Left lung (tissue), 10 donors: ENCODE measurements around the gene NUDT14. TPM values are rescaled to one million over a fixed set of nuclear protein-coding genes. Genes with fewer than 3 reads are reported as not detected.

Source experiments
- ATAC-seq: fragments of 200-7000 bp; cut with Tn5 transposase; one replicate; pipeline ENCODE4 v1.9.1; 2020; ENCODE audit warnings: moderate library complexity
- DNase-seq, 4 donors: peaks; one replicate each; pipeline ENCODE4 v3.0.0-alpha.2; 2013 to 2020
- H3K27ac ChIP-seq, 2 donors: fragments of 200-600 bp; sonication (generic) in 1 of 2; one replicate each; pipeline versions ENCODE4 v1.5.0 to v1.8.0; 2020 to 2021
- H3K27me3 ChIP-seq, 2 donors: fragments of 200-600 bp; sonication (generic) in 1 of 2; one replicate each; pipeline versions ENCODE4 v1.5.0 to v1.8.0; 2020 to 2021
- H3K36me3 ChIP-seq, 2 donors: fragments of 200-600 bp; sonication (generic) in 1 of 2; one replicate each; pipeline versions ENCODE4 v1.5.0 to v1.8.0; 2020 to 2021
- H3K4me1 ChIP-seq, 2 donors: fragments of 200-600 bp; one replicate each; pipeline ENCODE4 v1.8.0; 2021
- H3K4me3 ChIP-seq, 2 donors: fragments of 200-600 bp; sonication (generic) in 1 of 2; one replicate each; pipeline versions ENCODE4 v1.5.0 to v1.8.0; 2020 to 2021; ENCODE audit warnings: mild to moderate bottlenecking in 1 of 2
- H3K9me3 ChIP-seq, 2 donors: fragments of 200-600 bp; sonication (generic) in 1 of 2; one replicate each; pipeline versions ENCODE4 v1.5.0 to v1.8.0; 2020 to 2021
- intact Hi-C, 2 donors: fragments of 100-400 bp; cut with DNase I; formaldehyde crosslinking; loops; one replicate each; pipeline versions ENCODE4 v1.11.2 to v1.14.2; 2022
- polyA plus RNA-seq, 6 donors: library from polyadenylated mRNA; unstranded; fragments of 120-200 nt; gene quantifications; one replicate each; pipeline ENCODE4 v1.2.1, GENCODE V29; 2013; ENCODE audit not compliant: insufficient read length in 6 of 6
- total RNA-seq, 2 donors: library from RNA; stranded (reverse); fragmentation: NEBNext Ultra II Directional; extraction: Animal tissue kit (Norgen Biotek cat#: 25700); gene quantifications; one replicate each; pipeline ENCODE4 v1.2.1, GENCODE V29; 2021
- TF ChIP-seq, protein P1 (sequence below), 2 donors: fragments of 200-600 bp; sonication (generic) in 1 of 2; IDR thresholded peaks; one replicate each; pipeline versions ENCODE4 v1.5.0 to v1.8.0; 2021; ENCODE audit warnings: antibody characterized with exemption in 2 of 2
- donor health status: DM: no; HTN: yes; CAD: no.
- donor health status: DM: no; HTN: no; CAD: no.

NUDT14 gene
- total and polyA plus RNA-seq, 8 donors, result 22.4 to 77.5 (median 34.7) TPM

GRCh38 chr14:105149146-105149781 lies 31.8 kb downstream of the NUDT14 start:
- no peaks in the 10 kb centered on the region for H3K4me1 ChIP-seq
- no peak overlapping the region for H3K27ac ChIP-seq
- no peak overlapping the region for H3K4me3 ChIP-seq
- TF ChIP-seq, protein P1, sequence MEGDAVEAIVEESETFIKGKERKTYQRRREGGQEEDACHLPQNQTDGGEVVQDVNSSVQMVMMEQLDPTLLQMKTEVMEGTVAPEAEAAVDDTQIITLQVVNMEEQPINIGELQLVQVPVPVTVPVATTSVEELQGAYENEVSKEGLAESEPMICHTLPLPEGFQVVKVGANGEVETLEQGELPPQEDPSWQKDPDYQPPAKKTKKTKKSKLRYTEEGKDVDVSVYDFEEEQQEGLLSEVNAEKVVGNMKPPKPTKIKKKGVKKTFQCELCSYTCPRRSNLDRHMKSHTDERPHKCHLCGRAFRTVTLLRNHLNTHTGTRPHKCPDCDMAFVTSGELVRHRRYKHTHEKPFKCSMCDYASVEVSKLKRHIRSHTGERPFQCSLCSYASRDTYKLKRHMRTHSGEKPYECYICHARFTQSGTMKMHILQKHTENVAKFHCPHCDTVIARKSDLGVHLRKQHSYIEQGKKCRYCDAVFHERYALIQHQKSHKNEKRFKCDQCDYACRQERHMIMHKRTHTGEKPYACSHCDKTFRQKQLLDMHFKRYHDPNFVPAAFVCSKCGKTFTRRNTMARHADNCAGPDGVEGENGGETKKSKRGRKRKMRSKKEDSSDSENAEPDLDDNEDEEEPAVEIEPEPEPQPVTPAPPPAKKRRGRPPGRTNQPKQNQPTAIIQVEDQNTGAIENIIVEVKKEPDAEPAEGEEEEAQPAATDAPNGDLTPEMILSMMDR (IDR thresholded peaks at IDR 0.05), result no peak
- ATAC-seq, result no peak
- peaks cover 0 to 56% of the 10 kb centered on the region in 2 donors for H3K36me3 ChIP-seq
- no peaks in the 10 kb centered on the region for H3K9me3 ChIP-seq
- intact Hi-C loops, result no loop called here
- peak in 1 of 4 donors; percentile 69 for DNase-seq
- H3K27me3 ChIP-seq, result no peaks in the 10 kb centered on the region

DNA sequence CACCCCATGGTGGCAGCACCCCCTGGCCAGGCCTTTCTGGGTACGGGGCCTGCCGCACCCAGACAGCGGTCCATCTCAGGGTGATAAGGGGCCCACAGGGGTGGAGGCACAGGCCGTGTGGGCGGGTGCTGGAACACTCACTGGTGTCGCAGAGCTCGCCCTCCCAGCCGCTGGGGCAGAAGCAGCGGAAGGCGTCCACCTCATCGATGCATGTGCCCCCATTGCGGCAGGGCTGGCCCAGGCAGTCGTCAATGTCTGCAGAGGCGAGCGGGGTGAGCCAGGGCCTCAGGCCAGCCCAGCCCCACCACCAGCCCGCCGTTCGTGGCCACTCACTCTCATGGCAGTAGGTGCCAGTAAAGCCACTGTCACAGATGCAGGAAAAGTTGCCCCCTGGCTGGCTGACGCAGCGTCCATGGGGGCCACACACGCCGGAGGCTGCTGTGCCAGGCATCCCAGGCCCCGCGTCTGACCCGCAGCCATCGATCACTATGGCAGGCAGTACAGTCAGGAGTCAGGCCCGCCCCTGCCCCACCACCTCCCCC lies 32.4 kb downstream of the NUDT14 start:
- intact Hi-C loops, result no loop called here
- peak in 1 of 4 donors; percentile 77 for DNase-seq
- Histone ChIP-seq H3K36me3 (peaks cover 0 to 56% of the 10 kb centered on the region in 2 donors), H3K9me3 (no peaks in the 10 kb centered on the region), H3K4me3 (no peak overlapping the region), H3K4me1 (no peaks in the 10 kb centered on the region), H3K27ac (no peak overlapping the region), H3K27me3 (no peaks in the 10 kb centered on the region)
- TF ChIP-seq, protein P1 (IDR thresholded peaks at IDR 0.05), result no peak
- ATAC-seq, result no peak

DNA sequence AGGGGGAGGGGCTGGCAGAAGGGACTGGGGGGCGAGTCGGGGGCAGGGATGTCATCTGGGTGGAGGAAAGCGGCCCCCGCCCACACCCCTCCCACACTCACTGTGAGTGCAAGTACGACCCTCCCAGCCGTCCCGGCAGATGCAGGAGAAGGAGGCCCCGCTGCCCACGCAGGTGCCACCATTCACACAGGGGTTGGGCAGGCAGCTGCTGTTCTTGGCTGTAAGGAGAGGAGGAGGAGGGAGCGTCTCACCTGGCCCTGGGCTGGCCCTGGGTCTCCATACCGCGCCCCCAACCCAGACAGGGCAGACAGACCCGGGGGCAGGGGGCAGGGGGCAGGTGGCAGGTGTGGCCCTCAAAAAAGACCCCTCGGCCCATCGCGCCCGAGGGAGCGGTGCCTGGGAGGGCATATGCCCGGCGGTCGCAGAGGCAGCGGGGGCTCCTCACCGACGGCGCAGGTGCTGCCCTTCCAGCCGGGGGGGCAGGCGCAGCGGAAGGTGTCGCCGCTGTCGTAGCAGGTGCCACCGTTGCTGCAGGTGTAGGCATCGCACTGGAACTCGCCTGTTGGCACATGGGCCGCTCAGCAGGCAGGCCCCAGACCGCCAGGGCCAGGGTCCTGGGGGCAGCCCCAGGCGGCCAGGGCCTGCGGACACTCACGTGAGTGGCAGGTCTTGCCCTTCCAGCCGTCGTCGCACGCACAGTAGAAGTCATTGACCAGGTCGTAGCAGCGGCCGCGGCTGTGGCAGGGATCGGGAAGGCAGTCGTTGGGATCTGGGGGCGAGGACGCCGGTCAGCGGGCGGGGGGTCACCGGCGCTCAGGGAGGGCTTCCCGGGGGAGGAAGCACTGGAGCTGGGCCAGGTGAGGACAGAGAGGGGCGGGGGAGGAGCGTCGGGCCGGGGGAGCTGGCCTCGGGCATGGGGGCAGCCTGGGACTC lies 33.2 kb downstream of the NUDT14 start:
- Histone ChIP-seq H3K27ac (no peak overlapping the region), H3K27me3 (no peaks in the 10 kb centered on the region), H3K36me3 (peaks cover 0 to 62% of the 10 kb centered on the region in 2 donors), H3K4me3 (no peak overlapping the region), H3K9me3 (no peaks in the 10 kb centered on the region), H3K4me1 (no peaks in the 10 kb centered on the region)
- ATAC-seq, result no peak
- TF ChIP-seq, protein P1 (IDR thresholded peaks at IDR 0.05), result no peak
- intact Hi-C loops, result no loop called here
- DNase-seq, result peak in 1 of 4 donors; percentile 81

DNA sequence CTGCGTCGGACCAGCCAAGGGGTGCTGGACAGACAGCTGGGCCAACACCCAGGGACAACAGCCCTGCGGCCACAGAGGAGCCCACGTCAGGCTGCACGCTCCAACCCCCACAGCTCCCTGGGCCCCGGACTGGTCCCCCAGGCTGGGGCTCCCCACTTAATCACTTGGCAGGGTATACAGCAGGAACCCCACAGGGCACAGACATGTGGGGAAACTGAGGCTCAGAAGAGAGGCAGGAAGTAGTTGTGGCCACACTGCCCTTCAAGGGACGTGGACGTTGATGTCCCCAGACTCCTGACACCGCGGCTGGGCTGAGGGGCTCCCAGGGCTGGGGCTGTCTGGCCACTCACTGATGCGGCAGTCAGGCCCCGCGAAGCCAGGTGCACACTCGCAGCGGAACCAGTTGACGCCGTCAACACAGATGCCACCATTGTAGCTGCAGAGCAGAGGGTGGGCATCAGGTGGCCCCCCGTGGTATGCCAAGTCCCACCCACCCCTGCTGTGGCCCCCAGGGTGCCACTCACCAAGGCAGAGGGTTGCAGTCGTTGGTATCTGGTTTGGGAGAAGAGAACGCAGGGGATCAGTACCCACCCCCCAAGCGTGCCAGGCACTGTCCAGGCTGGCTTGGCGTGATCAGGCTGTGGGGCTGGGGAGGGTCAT lies 34.0 kb downstream of the NUDT14 start:
- no peak for ATAC-seq
- Histone ChIP-seq H3K4me3 (no peak overlapping the region), H3K9me3 (no peaks in the 10 kb centered on the region), H3K27me3 (no peaks in the 10 kb centered on the region), H3K36me3 (peaks cover 0 to 70% of the 10 kb centered on the region in 2 donors), H3K27ac (no peak overlapping the region), H3K4me1 (no peaks in the 10 kb centered on the region)
- TF ChIP-seq, protein P1 (IDR thresholded peaks at IDR 0.05), result no peak
- peak in 2 of 4 donors; percentile 13 to 73 for DNase-seq
- intact Hi-C loops, result no loop called here
